GM23338 (cell line): ENCODE results near the gene PGF. TPM values are rescaled to one million over a fixed set of nuclear protein-coding genes. Genes with fewer than 3 reads are reported as not detected.

Experiments
- ATAC-seq: fragments of 200-7000 bp; cut with Tn5 transposase; 3 replicates; pipeline ENCODE4 v1.9.1; 2020
- DNase-seq: peaks from one replicate; pipeline ENCODE4 v3.0.0-alpha.2; 2015; ENCODE audit warnings: low spot score
- H2AFZ ChIP-seq: fragments of 200-600 bp; sonication (generic); 2 replicates; pipeline ENCODE4 v1.8.0; 2016; ENCODE audit warnings: antibody characterized with exemption, mild to moderate bottlenecking, moderate library complexity
- H3F3A ChIP-seq: fragments of 200-600 bp; sonication (generic); replicated peaks from 2 replicates; pipeline ENCODE4 v1.8.0; 2017; ENCODE audit warnings: antibody characterized with exemption, mixed run types, low read depth
- H3K27ac ChIP-seq: fragments of 200-600 bp; sonication (generic); 2 replicates; pipeline ENCODE4 v1.6.1; 2016; ENCODE audit warnings: low read depth
- H3K27me3 ChIP-seq: fragments of 200-600 bp; sonication (generic); 2 replicates; pipeline ENCODE4 v1.8.0; 2016; ENCODE audit warnings: mild to moderate bottlenecking, mixed run types, moderate library complexity; ENCODE audit not compliant: insufficient read depth
- H3K36me3 ChIP-seq: fragments of 200-600 bp; sonication (generic); 2 replicates; pipeline ENCODE4 v1.8.0; 2016; ENCODE audit warnings: mild to moderate bottlenecking; ENCODE audit not compliant: insufficient read depth
- H3K4me1 ChIP-seq: fragments of 200-600 bp; sonication (generic); 2 replicates; pipeline ENCODE4 v1.8.0; 2016; ENCODE audit warnings: mild to moderate bottlenecking, moderate library complexity; ENCODE audit not compliant: insufficient read depth
- H3K4me2 ChIP-seq: fragments of 200-600 bp; sonication (generic); 2 replicates; pipeline ENCODE4 v1.7.1; 2017; ENCODE audit warnings: mixed run types
- H3K4me3 ChIP-seq: fragments of 200-600 bp; sonication (generic); 2 replicates; pipeline ENCODE4 v1.6.1; 2016; ENCODE audit warnings: mixed run types
- H3K79me2 ChIP-seq: fragments of 200-600 bp; sonication (generic); replicated peaks from 2 replicates; pipeline ENCODE4 v1.8.0; 2017; ENCODE audit warnings: mild to moderate bottlenecking; ENCODE audit not compliant: insufficient read depth
- H3K9me2 ChIP-seq: fragments of 200-600 bp; sonication (generic); 2 replicates; pipeline ENCODE4 v1.8.0; 2017; ENCODE audit not compliant: insufficient read depth
- H4K20me1 ChIP-seq: fragments of 200-600 bp; sonication (generic); replicated peaks from 2 replicates; pipeline ENCODE4 v1.8.0; 2017; ENCODE audit warnings: mild to moderate bottlenecking; ENCODE audit not compliant: insufficient read depth
- H3K27ac Mint-ChIP-seq: 2 replicates; pipeline ENCODE4 v1.8.0; 2020; ENCODE audit warnings: inconsistent platforms, mild to moderate bottlenecking, moderate library complexity, mixed read lengths
- H3K27me3 Mint-ChIP-seq: 3 replicates; pipeline ENCODE4 v1.8.0; 2022; ENCODE audit warnings: low read depth, mild to moderate bottlenecking, moderate library complexity, mixed read lengths, inconsistent platforms; ENCODE audit not compliant: insufficient read depth, poor library complexity
- H3K36me3 Mint-ChIP-seq: 3 replicates; pipeline ENCODE4 v1.8.0; 2021; ENCODE audit warnings: low read depth, mild to moderate bottlenecking, inconsistent platforms, moderate library complexity, mixed read lengths
- H3K4me1 Mint-ChIP-seq: 3 replicates; pipeline ENCODE4 v1.8.0; 2020; ENCODE audit warnings: mild to moderate bottlenecking, inconsistent platforms, mixed read lengths
- H3K4me3 Mint-ChIP-seq: 3 replicates; pipeline ENCODE4 v1.8.0; 2021; ENCODE audit warnings: moderate library complexity, mild to moderate bottlenecking, inconsistent platforms, mixed read lengths
- H3K9me3 Mint-ChIP-seq: 3 replicates; pipeline ENCODE4 v1.8.0; 2020; ENCODE audit warnings: moderate library complexity, mild to moderate bottlenecking, inconsistent platforms, mixed read lengths
- CREB1 ChIP-seq: fragments of 250-450 bp; sonication (Bioruptor Pico); IDR thresholded peaks from 2 replicates; pipeline ENCODE4 v1.5.0; 2020; ENCODE audit warnings: low read depth, mild to moderate bottlenecking, moderate library complexity
- EZH2 ChIP-seq: fragments of 200-600 bp; sonication (generic); IDR thresholded peaks from one replicate; pipeline ENCODE4 v1.8.0; 2017; ENCODE audit warnings: antibody characterized with exemption, mild to moderate bottlenecking, low read depth; ENCODE audit not compliant: unreplicated experiment
- JUNB ChIP-seq: IDR thresholded peaks from one replicate; pipeline ENCODE4 v1.6.1; 2016; ENCODE audit warnings: antibody characterized with exemption; ENCODE audit not compliant: unreplicated experiment
- POLR2AphosphoS5 ChIP-seq: IDR thresholded peaks from 2 replicates; pipeline ENCODE4 v1.6.1; 2016; ENCODE audit warnings: antibody characterized with exemption, low read depth
- STAT1 ChIP-seq: IDR thresholded peaks from one replicate; pipeline ENCODE4 v1.6.1; 2016; ENCODE audit warnings: antibody characterized with exemption; ENCODE audit not compliant: unreplicated experiment
- polyA plus RNA-seq: library from polyadenylated mRNA; unstranded; fragments of >200 nt; fragmentation: Nextera tagmentation; extraction: Ambion mirVana; gene quantifications from 2 replicates; pipeline ENCODE4 v1.2.1, GENCODE V29; 2016
- total RNA-seq: library from RNA; depleted of rRNA; stranded (reverse); fragments of >200 nt; shearing (Covaris generic); gene quantifications from 2 replicates; pipeline ENCODE4 v1.2.3, GENCODE V29; 2014
- TF ChIP-seq, protein P1 (sequence below): IDR thresholded peaks from one replicate; pipeline ENCODE4 v1.6.1; 2018; ENCODE audit warnings: antibody characterized with exemption; ENCODE audit not compliant: unreplicated experiment
- TF ChIP-seq, protein P2 (sequence below), 2 experiments: fragments of 200-600 bp in 1 of 2; sonication (generic) in 1 of 2; conservative IDR thresholded peaks; 2 replicates each; pipeline versions ENCODE4 v1.5.1 to v1.6.1; 2016 to 2017; ENCODE audit warnings: antibody characterized with exemption in 2 of 2, low read depth in 2 of 2, mild to moderate bottlenecking in 2 of 2, moderate library complexity in 1 of 2
- TF ChIP-seq, protein P3 (sequence below): IDR thresholded peaks from 2 replicates; pipeline ENCODE4 v1.6.1; 2016; ENCODE audit warnings: antibody characterized with exemption

PGF gene
- total and polyA plus RNA-seq, 2 experiments from 2014 or later = 2.9 to 6.3 TPM

DNA sequence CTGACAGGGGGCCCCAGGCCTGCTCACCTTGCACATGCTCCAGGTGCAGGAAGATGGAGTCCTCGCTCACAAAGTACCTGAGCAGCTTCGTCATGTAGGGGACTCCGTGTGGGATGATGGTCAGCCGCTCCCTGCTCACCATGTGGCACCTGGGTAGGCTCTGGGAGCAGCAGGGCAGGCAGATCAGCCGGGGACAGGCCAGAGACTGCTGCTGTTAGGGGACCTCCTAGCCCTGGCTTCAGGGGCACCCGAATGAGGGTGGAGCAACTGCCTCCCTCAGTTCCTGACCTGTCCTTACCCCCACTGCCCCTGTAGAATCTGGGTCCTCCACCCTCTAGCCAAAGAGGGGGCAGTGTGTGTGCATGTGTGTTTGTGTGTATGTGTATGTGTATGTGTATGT lies 44.2 kb downstream of the PGF start:
- H3K27ac Mint-ChIP-seq = no peak overlapping the region

More for the DNA sequence above, 44.2 kb downstream of the PGF start:
- Mint-ChIP-seq H3K27me3 (peaks cover 5% of the 10 kb centered on the region), H3K4me1 (no peaks in the 10 kb centered on the region), H3K9me3 (no peaks in the 10 kb centered on the region), H3K36me3 (peaks cover 3% of the 10 kb centered on the region; the same call in 2 of the 3 replicates), H3K4me3 (no peak overlapping the region)
- ATAC-seq = no peak
- Histone ChIP-seq H3K36me3 (no peaks in the 10 kb centered on the region), H3K4me2 (no peak overlapping the region), H3K27ac (no peak overlapping the region), H4K20me1 (0 out of 2 replicates have a peak, but pooled peaks cover 4% of the 10 kb centered on the region), H3K4me1 (no peaks in the 10 kb centered on the region), H3K79me2 (no peaks in the 10 kb centered on the region), H3K9me2 (no peaks in the 10 kb centered on the region), H2AFZ (no peak overlapping the region), H3K4me3 (no peak overlapping the region), H3K27me3 (no peaks in the 10 kb centered on the region), H3F3A (no peaks in the 10 kb centered on the region)
- no peak for DNase-seq
- TF ChIP-seq, protein P1, sequence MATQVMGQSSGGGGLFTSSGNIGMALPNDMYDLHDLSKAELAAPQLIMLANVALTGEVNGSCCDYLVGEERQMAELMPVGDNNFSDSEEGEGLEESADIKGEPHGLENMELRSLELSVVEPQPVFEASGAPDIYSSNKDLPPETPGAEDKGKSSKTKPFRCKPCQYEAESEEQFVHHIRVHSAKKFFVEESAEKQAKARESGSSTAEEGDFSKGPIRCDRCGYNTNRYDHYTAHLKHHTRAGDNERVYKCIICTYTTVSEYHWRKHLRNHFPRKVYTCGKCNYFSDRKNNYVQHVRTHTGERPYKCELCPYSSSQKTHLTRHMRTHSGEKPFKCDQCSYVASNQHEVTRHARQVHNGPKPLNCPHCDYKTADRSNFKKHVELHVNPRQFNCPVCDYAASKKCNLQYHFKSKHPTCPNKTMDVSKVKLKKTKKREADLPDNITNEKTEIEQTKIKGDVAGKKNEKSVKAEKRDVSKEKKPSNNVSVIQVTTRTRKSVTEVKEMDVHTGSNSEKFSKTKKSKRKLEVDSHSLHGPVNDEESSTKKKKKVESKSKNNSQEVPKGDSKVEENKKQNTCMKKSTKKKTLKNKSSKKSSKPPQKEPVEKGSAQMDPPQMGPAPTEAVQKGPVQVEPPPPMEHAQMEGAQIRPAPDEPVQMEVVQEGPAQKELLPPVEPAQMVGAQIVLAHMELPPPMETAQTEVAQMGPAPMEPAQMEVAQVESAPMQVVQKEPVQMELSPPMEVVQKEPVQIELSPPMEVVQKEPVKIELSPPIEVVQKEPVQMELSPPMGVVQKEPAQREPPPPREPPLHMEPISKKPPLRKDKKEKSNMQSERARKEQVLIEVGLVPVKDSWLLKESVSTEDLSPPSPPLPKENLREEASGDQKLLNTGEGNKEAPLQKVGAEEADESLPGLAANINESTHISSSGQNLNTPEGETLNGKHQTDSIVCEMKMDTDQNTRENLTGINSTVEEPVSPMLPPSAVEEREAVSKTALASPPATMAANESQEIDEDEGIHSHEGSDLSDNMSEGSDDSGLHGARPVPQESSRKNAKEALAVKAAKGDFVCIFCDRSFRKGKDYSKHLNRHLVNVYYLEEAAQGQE = no peak
- TF ChIP-seq, protein P2, sequence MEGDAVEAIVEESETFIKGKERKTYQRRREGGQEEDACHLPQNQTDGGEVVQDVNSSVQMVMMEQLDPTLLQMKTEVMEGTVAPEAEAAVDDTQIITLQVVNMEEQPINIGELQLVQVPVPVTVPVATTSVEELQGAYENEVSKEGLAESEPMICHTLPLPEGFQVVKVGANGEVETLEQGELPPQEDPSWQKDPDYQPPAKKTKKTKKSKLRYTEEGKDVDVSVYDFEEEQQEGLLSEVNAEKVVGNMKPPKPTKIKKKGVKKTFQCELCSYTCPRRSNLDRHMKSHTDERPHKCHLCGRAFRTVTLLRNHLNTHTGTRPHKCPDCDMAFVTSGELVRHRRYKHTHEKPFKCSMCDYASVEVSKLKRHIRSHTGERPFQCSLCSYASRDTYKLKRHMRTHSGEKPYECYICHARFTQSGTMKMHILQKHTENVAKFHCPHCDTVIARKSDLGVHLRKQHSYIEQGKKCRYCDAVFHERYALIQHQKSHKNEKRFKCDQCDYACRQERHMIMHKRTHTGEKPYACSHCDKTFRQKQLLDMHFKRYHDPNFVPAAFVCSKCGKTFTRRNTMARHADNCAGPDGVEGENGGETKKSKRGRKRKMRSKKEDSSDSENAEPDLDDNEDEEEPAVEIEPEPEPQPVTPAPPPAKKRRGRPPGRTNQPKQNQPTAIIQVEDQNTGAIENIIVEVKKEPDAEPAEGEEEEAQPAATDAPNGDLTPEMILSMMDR (conservative IDR thresholded peaks at IDR 0.05; ENCODE audit: low read depth in 2 of 2) = no peak
- TF ChIP-seq JUNB (no peak), CREB1 (no peak), POLR2AphosphoS5 (no peak), STAT1 (no peak), EZH2 (no peak)
- TF ChIP-seq, protein P3, sequence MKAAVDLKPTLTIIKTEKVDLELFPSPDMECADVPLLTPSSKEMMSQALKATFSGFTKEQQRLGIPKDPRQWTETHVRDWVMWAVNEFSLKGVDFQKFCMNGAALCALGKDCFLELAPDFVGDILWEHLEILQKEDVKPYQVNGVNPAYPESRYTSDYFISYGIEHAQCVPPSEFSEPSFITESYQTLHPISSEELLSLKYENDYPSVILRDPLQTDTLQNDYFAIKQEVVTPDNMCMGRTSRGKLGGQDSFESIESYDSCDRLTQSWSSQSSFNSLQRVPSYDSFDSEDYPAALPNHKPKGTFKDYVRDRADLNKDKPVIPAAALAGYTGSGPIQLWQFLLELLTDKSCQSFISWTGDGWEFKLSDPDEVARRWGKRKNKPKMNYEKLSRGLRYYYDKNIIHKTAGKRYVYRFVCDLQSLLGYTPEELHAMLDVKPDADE = no peak
